AG09319 (cell line): Measurements from ENCODE around the gene TANC1.

Experiments used
- DNase-seq: peaks from one replicate; pipeline ENCODE4 v3.0.0-alpha.2; 2010; ENCODE audit warnings: low read depth; ENCODE audit errors: extremely low read depth
- TF ChIP-seq, protein P1 (sequence below): IDR thresholded peaks from 2 replicates; pipeline ENCODE4 v1.5.1; 2011; ENCODE audit warnings: low read depth, mild to moderate bottlenecking, inconsistent platforms, low read length, moderate library complexity

The TANC1 gene

DNA sequence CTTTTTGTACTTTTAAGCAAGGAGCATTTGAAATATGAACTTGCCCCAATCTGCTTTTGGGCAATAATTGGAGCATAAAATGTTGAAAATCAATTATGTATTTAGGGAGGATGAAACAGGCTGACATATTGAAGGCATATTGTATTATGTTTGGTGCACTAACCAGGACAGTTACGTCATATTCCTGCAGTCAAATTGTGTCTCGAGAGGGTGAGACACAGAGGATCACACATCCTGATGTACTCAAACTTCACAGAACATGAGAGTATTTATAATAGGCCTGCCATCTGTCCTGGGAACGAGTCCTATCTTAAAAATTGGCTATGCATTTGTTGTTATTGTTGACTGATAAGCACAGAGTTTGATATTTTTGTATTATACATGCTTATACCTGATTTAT is 44.7 kb downstream of the TANC1 start:
- TF ChIP-seq, protein P1, sequence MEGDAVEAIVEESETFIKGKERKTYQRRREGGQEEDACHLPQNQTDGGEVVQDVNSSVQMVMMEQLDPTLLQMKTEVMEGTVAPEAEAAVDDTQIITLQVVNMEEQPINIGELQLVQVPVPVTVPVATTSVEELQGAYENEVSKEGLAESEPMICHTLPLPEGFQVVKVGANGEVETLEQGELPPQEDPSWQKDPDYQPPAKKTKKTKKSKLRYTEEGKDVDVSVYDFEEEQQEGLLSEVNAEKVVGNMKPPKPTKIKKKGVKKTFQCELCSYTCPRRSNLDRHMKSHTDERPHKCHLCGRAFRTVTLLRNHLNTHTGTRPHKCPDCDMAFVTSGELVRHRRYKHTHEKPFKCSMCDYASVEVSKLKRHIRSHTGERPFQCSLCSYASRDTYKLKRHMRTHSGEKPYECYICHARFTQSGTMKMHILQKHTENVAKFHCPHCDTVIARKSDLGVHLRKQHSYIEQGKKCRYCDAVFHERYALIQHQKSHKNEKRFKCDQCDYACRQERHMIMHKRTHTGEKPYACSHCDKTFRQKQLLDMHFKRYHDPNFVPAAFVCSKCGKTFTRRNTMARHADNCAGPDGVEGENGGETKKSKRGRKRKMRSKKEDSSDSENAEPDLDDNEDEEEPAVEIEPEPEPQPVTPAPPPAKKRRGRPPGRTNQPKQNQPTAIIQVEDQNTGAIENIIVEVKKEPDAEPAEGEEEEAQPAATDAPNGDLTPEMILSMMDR, result no peak
- no peak for DNase-seq

GRCh38 chr2:159015174-159015573 is 46.7 kb downstream of the TANC1 start:
- DNase-seq, result no peak
- TF ChIP-seq, protein P1, result no peak

DNA sequence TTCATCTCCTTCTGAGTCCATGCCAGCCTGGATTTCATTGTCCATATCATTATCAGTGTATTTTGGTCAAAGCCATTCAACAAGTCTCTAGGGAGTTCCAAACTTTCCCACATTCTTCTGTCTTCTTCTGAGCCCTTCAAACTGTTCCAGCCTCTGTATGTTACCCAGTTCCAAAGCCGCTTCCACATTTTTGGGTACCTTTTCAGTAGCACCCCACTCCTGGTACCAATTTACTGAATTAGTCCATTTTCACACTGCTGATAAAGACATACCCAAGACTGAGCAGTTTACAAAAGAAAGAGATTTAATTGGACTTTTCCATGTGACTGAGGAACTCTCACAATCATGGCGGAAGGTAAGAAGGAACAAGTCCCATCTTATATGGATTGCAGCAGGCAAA is 47.4 kb downstream of the TANC1 start:
- no peak for DNase-seq
- TF ChIP-seq, protein P1, result no peak

- TF ChIP-seq, protein P1, result no peak
- no peak for DNase-seq
These were observed 49.4 kb downstream of the TANC1 start for GRCh38 chr2:159017837-159018236.

DNA sequence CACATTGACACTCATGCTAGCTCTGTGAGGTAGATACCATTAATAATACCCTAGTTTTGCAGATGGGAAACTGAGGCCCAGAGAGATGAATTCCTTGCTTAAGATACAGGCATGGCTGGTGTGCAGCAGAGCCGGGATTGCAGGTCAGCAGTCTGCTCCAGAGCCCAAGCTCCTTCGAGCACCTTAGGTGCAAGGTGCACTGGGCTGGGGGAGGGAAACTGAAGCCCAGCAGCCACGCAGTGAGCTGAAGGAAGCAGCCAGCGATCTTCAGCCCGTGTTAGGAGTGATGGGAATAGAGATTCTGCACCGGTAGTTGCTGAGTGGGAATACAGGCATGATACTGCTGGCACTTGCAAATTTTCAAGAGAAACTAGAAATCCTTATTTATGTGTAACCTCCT is 50.6 kb downstream of the TANC1 start:
- DNase-seq, result no peak
- TF ChIP-seq, protein P1, result no peak

- TF ChIP-seq, protein P1, result no peak
- no peak for DNase-seq
These were observed 53.6 kb downstream of the TANC1 start for GRCh38 chr2:159022019-159022418.

GRCh38 chr2:159026170-159026569 is 57.7 kb downstream of the TANC1 start:
- DNase-seq, result no peak

More at GRCh38 chr2:159026170-159026569, 57.7 kb downstream of the TANC1 start:
- TF ChIP-seq, protein P1, result no peak
